Activated CD8-positive, alpha-beta memory T cell treated with anti-CD3 and anti-CD28 coated beads for 48 hours (primary cell): Measurements from ENCODE around the gene BBOX1.
"Not testable (repeated sequence)": the region's sequence is repeated elsewhere in the genome, so short reads cannot be mapped to it uniquely, and the experiment has no call there.

ENCODE experiments used
- DNase-seq, 3 experiments: peaks; one replicate each; pipeline ENCODE4 v3.0.0-alpha.2; 2020; ENCODE audit warnings: low read depth in 2 of 3, low spot score in 2 of 3

The BBOX1 gene

DNA sequence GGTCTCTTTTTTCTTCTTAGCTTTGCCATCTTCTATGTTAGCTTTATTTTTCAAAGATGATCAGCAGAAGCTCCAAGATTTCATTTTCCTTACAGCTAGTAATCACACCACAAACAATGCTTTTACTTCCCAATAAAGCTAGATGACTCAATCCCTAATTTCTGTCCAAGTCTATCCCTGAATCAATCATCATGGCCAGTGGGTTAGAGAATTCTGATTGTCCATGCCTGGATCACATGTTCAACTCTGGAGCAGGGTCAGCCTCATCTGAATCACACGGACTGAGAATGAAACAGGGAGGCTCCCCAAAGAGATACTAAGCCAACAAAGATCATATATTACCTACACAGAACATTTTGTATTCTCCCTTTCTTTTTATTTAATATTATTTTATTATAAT lies 79.6 kb downstream of the BBOX1 start:
- no peak for DNase-seq

DNA sequence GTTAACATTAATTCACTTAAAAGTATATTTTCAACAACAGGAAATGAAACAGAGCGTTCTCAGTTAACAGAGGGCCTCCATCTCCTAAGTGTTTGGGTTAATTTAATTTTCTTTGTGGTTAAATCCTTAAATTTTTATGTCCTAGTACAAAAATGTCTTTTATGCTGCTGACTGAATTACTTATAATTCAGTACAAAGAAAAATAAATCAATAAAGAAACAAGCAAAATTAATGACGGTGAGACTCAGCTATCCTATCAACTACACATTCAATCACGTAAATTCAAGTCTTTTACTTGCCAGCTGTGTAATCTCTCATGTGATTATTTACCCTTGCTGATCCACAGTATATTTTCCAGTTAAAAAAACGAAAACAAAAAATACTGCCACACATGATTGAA lies 81.4 kb downstream of the BBOX1 start:
- no peak for DNase-seq

DNA sequence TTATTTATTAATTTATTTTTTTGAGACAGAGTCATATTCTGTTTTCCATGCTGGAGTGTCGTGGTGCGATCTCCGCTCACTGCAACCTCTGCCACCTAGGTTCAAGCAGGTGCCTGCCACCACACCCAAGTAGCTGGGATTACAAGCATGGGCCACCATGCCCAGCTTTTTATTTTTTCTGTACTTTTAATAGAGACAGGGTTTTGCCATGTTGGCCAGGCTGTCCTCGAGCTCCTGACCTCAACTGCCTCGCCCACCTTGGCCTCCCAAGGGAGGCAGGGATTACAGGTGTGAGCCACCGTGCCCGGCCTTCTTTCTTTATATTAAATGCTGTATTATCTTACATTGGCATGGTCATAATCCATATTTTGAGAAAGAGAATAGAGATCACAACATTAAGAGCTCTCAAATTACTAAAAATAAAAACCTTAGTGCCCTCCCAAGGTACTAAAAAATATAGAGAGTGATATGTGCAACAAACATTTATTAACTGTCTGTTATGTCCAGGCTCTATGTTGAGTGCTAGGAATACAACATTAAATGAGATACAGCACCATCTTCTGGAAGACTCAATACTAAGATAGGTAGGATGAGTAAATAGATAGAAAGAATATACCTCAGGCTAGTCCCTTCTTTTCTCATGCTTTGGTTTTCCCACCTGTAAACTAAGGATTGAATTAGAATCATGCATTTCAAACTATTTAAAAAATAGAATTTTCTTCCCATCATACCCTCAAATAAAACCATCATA lies 84.1 kb downstream of the BBOX1 start:
- no peak for DNase-seq

DNA sequence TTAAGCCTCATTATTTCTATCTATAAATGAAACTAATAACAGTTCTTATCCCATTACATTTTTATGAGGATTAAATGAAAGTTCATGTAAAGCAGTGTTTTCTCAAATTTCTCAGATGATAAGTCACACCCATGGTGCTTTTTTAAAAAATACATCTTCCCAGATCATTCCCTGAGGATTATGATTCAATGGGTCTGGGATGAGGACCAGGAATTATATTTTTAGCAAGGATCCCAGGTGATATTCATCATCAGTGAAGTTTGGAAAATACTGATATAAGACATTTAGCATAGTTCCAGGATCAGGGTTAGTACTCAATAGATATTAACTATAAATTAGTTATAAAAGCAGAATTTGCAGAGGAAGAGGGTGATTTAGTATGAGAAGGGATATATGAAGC lies 89.1 kb downstream of the BBOX1 start:
- DNase-seq = no peak

DNA sequence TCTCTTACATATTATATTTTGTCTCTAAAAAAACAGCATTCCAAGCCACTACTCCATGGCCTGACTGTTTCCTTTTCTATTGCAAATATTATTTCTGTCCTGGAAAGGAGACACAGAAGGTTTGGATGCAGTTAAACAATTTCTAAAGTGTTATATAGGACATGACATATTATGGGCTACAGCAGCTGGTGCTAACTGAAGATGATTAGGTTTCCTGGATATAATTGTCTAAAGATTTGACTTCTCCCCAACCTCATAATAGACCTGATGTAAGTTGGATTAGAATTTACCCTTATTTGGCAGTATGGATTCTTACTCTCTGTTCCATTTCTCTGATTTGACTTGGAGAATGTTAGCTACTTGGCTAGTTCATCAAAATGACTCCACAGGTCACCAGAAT lies 90.2 kb downstream of the BBOX1 start:
- DNase-seq = no peak

DNA sequence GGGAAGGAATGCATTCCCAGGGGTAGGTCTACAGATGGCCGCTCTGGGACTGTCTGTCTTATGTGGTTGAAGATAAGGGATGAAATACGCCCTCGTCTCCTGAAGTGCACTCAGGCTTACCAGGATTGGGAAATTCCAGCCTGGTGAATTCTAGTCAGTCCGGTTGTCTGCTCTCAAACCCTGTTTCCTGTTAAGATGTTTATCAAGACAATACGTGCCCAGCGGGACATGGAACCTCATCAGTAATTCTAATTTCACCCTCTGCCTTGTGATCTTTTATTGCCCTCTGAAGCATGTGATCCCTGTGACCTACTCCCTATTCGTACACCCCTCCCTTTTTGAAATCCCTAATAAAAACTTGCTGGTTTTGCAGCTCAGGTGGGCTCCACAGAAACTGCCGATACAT lies 95.3 kb downstream of the BBOX1 start:
- not testable (repeated sequence) for DNase-seq

DNA sequence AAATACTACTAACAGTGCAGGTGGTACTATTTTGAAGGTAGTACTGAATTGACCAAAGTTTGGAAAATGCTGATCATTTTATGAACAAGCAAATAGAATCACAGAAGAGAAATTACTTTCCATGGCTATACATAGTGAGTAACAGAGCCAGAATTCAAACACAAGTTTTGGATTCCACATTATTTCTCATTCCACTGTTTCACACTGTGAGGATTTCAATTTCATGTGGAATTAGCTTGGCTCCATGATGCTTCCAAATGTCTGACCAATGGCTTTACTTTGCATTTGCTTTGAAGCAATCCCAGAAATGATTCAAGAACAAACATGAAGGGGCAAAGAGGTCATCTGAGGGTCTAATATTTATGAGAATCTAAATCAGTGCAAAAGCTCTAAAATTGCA lies 98.1 kb downstream of the BBOX1 start:
- no peak for DNase-seq

DNA sequence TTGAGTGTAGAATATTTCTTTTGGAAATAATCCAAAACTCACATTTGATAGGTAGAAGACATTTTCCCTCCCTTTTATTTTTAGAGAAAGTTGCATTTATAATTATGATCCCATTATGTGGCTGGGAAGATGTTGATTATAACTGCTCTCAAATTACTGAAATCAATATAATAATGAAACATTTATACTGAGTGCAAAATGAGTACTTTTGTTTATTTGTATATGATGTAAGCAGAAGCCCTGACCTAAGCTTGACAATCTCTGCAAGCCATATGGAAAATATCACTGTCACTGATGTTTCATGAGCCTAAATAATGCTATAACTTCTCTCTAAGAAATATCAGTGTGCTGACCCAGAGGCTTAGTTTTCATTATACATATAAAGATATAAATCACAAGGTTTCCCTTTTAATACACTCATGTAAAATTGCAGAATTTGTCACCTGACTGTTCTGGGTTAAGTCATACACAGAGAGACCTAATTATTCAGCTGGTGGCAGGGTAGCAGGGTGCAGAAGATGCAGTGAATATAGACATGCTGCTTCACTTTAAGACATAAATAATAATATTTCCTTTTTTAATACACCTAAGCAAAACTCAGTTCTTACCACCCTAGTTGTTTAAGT lies 99.2 kb downstream of the BBOX1 start:
- DNase-seq = no peak

DNA sequence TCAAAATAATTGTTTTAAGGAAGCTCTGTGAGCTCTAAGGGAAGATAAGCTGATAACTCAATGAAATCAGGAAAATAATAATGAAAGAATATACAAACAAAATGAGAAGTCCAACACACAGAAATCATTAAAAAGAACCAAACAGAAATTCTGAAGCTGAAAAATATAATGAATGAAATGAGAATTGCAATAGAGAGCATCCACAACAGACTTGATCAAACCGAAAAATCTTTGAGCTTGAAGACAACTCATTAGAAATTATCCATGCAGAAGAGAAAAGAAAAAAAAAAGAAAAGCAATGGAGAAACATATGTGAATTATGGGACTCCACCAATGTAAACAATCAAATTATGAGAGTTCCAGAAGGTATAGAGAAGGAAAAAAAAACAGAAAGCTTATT lies 101.0 kb downstream of the BBOX1 start:
- no peak for DNase-seq

DNA sequence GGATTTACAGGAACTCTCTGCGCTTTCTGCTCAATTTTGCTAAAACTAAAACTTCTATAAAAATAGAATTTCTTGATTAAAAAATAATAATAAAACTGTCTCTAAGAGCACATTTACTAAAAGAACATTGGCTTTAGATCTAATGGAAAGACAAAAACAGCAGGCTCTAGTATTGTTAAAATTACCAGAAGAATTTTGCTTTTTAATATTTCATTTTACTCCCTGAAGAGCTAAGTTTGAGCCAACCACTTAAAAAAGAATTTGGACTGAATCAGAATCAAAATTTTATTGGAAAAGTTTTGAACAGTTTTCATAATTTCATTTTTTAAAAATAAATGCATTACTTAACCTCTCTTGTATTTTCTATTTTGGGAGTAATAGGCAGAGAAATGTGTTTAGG lies 107.3 kb downstream of the BBOX1 start:
- no peak for DNase-seq

DNA sequence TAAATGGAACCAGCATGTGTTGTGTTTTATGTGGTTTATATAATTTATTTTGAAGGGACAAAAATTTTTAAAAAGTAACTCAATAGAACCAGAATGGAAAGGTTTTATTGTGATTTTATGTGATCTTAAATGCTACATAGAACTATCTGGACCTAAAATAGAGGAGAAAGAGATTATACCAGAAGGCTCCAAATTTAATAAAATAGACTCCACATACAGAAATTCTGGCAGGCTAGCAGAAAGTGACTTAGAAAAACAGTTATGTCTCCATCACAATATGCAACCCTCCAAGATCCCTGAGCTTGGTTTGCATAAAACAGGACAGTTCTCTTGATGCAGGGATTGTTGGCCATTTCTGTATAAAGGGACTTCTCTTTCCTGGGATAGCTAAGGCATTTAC lies 107.9 kb downstream of the BBOX1 start:
- no peak for DNase-seq

DNA sequence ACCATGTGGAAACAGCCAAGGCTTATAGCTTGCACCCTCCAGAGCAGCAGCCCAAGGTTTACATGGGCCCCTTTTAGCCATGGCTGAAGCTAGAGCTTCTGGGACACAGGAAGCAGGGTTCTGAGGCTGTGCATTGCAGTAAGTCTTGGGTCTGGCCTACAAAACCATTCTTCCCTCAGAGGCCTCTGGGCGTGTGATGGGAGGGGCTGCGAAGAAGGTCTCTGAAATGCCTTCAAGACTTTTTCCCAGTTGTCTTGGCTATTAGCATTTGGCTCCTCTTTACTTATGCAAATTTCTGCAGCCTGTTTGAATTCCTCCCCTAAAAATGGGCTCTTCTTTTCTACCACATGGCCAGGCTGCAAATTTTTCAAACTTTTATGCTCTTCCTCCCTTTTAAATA lies 109.5 kb downstream of the BBOX1 start:
- DNase-seq = no peak

DNA sequence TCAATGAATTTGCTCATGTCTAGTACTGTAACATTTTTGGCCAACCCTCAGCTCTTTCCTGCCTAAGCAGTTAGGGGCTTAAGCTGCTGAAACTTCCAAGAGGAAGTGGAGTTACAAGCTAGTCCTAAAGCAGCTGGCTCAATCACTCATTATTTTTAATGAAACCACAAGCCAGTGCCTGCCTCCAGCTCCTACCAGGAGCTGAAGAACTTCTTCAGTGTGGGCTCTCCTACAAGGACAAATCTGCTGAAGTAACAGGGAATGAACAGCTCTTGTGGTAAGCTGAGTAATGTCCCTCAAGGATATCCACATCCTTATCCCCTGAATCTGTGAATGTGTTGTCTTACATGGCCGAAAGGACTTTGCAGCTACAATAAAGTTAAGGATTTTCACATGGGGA lies 112.5 kb downstream of the BBOX1 start:
- no peak for DNase-seq

DNA sequence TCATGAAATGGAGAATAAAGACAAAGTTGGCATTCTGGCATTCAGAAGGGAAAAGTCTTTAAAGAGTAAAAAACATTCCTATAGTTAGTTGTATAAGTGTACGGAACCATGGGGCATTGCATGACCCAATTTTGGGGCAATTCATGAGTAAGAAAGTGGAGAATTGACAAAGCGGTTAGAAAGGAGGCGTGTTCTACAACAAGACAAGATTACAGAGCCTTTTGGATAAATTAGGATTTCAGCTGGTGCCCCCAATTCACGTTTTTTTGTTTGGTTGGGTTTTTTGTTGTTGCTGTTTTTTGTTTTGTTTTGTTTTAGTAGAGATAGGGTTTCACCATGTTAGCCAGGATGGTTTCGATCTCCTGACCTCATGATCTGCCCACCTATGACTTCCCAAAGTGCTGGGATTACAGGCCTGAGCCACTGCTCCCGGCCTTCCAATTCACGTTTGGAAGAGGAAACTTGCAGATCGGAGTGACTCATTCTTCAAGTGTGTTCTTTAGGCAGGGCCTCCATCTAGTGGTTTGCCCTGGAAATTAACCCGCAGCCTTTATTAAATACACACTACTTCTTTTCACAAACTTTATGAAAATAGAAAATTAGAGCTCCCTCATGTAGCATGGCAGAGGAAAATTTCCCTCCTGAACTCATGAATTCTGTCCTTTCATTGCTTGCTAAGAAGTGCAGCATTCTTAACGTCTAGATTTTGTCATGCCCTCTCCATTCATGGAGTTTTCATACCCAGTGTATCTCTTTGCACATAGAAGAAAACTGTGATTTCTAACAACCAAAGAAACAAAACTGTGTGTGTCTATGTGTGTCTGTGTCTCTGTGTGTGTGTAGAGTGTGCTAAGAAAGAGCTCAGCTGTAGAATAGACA lies 118.1 kb downstream of the BBOX1 start:
- DNase-seq = no peak

DNA sequence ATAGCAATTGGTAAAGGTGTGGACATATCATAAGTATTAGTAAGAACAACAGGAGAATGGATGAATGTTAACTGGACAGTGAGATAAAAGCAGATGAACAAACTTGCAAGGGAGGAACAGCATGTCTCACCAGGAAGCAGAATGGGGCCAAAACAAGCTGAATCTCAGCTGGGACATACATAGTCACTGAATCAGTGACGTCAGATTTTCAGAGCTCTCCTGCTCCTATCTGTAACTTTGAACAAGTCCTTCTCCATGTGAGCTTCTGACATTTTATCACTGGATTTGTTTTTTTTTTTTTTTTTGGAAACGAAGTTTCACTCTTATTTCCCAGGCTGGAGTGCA lies 118.7 kb downstream of the BBOX1 start:
- no peak for DNase-seq

DNA sequence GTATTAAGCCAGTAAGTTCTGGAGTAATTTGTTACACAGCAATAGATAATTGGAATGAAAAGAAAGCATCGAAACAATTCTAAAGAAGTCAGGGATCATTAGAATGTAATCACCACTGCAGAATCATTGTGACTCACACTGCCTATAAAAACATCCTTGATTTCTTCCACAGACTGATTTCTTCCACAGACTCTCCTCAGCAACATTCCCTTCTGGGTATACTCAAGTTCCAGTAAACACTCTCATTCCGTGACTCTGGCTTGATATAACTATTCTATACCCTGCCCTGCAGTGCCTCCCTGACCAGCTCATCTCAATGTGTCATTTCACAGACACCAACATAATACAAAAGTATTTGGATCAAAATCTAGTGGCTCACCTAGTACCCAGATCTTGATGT lies 120.5 kb downstream of the BBOX1 start:
- DNase-seq = no peak

DNA sequence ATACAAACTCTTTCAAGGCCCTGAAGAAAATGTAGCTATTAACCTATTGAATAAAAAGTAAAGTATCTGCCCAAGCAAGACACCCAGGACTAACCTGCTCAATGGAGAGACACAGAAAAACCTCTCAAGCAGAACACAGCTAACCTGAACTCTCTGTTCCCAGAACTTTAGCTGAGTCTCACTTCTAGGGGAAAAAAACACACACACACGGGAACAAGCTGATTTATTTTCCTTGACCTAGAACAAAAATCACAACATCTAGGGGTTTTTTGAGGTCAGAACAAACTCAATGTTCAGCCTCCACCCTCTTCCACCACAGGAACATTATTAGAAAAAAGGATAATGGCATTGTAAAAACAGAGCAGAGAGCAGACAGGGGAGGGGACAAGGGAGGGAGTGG lies 121.6 kb downstream of the BBOX1 start:
- DNase-seq = no peak

DNA sequence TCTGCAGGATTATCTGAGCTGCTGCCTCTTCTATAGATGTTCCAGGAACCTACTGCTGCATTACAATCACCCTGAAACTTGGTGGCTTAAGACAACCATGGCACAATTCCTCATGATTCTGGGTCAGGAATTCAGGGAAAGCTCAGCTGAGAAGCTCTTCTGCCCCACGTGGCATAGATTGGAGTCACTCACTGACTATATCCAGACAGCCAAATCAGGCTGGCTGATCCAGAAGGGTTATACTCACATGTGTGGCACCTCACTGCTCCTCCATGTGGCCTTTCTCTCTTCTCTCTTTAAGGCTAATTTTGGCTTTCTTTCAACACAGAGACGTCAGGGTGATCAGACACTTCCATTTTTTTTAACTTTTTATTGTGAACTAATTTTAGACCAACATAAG lies 125.5 kb downstream of the BBOX1 start:
- DNase-seq = no peak

DNA sequence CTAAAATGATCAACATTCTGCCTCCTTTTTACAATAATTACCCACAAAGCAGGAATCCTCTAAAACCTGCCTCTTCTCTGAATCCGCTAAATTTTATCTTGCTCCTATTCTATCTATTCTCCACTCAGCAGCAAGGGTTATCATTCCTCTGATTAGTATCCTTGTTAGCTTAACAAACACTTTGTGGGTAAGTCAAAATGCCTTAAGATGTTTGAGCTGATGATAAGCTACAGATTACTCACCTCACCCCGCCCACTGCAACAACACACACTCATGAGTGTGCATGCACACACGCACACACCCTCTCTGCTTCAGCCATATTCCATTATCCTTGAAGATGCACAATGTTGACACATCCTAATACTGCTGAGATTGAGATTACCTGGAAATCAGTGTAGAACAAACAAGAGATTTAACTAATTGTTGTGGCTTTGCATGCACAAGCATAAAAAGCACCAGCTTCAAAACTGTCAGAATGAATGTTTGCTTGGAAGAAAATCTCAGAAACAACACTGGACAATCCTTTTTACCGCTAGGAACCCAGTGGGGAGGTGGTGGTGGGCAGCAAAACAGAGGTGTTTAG lies 130.9 kb downstream of the BBOX1 start:
- DNase-seq = no peak

DNA sequence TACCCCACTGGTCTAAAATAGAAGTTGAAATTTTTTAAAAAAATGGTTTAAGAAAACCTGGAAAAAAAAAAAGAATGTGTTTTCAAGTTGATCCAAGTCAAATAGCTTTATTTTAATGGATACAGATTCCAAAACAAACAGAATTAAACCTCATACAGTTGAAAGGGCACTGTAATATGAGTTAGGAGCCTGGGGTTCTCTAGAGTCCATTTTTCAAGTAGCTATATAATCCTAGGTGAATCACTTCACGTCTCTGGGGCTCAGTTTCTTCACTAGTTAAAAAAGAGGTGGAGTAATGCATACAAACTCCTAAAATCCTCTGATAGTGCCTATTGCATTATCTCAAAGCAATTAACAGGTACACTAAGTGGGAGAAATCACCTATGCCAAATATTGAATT lies 132.9 kb downstream of the BBOX1 start:
- DNase-seq = no peak

DNA sequence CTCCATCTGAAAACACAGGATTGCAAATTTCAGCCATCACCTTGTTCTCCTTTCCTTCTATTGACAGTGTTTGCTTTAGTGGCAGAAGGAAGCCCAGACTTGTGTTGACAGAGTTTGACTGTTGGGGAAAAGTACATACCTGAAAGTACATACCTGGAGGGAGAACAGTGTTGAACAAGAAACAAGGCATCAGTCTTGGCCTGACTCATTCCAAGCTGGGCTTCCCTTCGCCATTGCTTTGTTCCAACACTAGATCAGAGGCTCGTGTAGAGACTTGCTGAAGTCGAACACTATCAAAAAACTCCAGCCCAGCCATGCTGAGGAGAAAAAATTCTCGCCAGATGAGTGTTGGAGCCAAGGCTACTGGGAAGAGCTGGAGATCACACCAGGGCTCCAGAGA lies 133.4 kb downstream of the BBOX1 start:
- no peak for DNase-seq

DNA sequence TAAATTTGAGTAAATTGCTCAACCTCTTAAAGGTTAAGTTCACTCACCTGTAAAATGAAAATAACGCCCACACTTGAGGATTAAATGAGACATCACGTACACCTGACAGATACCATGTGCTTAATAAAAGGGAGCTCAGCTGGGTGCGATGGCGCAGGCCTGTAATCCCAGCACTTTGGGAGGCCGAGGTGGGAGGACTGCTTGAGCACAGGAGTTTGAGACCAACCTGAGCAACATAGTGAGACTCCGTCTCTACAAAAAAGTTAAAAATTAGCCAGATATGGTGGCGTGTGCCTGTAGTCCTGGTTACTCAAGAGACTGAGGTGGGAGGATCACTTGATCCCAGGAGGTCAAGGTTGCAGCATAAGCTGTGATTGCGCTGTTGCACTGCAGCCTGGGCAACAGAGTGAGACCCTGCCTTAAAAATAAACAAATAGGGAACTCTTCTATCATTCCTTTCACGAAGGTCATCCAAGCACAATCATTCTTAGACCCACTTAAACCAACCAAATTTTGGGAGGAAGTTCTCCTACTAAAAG lies 134.1 kb downstream of the BBOX1 start:
- DNase-seq = no peak
